ENCODE measurements around the gene HACL1. TPM values are rescaled to one million over a fixed set of nuclear protein-coding genes. Genes with fewer than 3 reads are reported as not detected.

HACL1 gene
- total RNA-seq, 2 experiments from 2014 or later = 22.3 to 23.2 TPM

DNA sequence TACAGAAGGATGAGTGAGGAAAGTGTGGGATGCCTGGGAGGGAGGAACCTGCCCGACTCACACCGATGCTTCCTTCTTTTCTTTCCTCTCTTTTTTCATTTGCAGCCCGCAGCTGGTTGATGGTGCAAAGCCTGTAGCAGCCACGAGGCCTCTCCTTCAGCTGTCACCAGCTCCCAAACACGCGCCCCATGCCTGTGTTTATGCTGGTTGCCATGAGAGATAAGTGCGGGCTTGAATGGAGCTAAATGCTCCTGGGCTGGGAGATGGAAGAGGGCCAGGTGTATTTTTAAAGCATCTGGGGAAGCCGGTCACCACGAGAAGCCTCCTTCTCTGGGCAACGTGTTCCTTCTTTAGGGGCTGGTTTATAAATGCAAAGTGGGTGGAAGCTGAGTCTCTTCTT, 89.2 kb downstream of the HACL1 start:
- no peaks in the 10 kb centered on the region for H3K36me3 Mint-ChIP-seq (ENCODE audit: low read depth)
- no peak overlapping the region for H3K4me3 Mint-ChIP-seq
- no peaks in the 10 kb centered on the region for H3K9me3 Mint-ChIP-seq (ENCODE audit: low read depth)
- ChIA-PET CTCF (interaction anchor here (1.0 kb wide), 1 partner anchor 15 kb away, joined by 3 read pairs; no protein-coding TSS in a partner anchor), POLR2A (interaction anchor here (0.6 kb wide), 1 partner anchor 370 kb away, joined by 5 read pairs; no protein-coding TSS in a partner anchor)
- intact Hi-C loops (cut with DNase I, micrococcal nuclease) = no loop called here
- peaks cover 2% of the 10 kb centered on the region for H3K4me1 Mint-ChIP-seq
- no peaks in the 10 kb centered on the region for H3K27me3 Mint-ChIP-seq
- no peak for ATAC-seq
- H3K27ac Mint-ChIP-seq = no peak overlapping the region
- DNase-seq = no peak

DNA sequence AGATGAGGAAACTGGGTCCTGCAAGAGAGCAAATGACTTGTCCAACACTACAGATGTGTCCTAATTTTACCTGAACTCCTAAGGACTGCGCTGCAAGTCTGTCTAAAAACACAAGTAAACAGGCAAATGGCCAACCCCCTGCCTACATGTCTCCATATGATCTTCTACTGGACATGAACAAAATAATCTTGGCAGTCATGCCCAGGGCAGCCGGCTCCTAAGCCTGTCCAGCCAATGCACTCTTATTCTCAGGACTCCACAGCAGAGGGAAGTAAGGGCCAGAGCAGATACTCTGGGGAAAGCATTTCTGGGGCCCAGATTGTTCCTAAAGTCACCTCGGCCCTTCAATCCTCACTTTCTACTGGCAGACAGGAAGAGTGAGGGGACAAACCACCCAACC, 90.2 kb downstream of the HACL1 start:
- CTCF ChIA-PET = no interaction called here
- H3K9me3 Mint-ChIP-seq (ENCODE audit: low read depth) = no peaks in the 10 kb centered on the region
- no peak for DNase-seq

More for the DNA sequence above, 90.2 kb downstream of the HACL1 start:
- no peak overlapping the region for H3K27ac Mint-ChIP-seq
- POLR2A ChIA-PET = no interaction called here
- H3K4me3 Mint-ChIP-seq = no peak overlapping the region
- H3K27me3 Mint-ChIP-seq = no peaks in the 10 kb centered on the region
- intact Hi-C loops (cut with DNase I, micrococcal nuclease) = no loop called here
- peaks cover 2% of the 10 kb centered on the region for H3K4me1 Mint-ChIP-seq
- ATAC-seq = no peak
- no peaks in the 10 kb centered on the region for H3K36me3 Mint-ChIP-seq (ENCODE audit: low read depth)

Other genes with a start within 250 kb of the HACL1 start
- 10 to 100 TPM; 13.0 to 19.5 TPM for gene METTL6, start 174.0 kb downstream of the HACL1 start, total RNA-seq
- gene EAF1, start 174.0 kb downstream of the HACL1 start, total RNA-seq = 10 to 100 TPM; 21.2 to 25.6 TPM
- 1 to 10 TPM; 1.1 to 1.3 TPM for gene COLQ, start 79.9 kb downstream of the HACL1 start, total RNA-seq
- 1 to 10 TPM; 3.8 to 4.4 TPM for gene BTD, start 176 bp upstream of the HACL1 start, total RNA-seq
- gene ANKRD28, start 196.4 kb upstream of the HACL1 start, total RNA-seq = 10 to 100 TPM; 27.3 to 28.4 TPM